Smooth muscle cell (in vitro differentiated cells): ENCODE measurements around the gene BRMS1. TPM values are rescaled to one million over a fixed set of nuclear protein-coding genes. Genes with fewer than 3 reads are reported as not detected.
A peak's percentile ranks its signal among the peaks of the same experiment; 100 is the strongest.

Experiments
- DNase-seq: peaks from one replicate; lab custom pipeline; 2025; ENCODE audit not compliant: unreplicated experiment; lab: John Stamatoyannopoulos, UW
- H2AFZ ChIP-seq: fragments of 200-600 bp; sonication (generic); 2 replicates; pipeline ENCODE4 v1.6.0; 2016; ENCODE audit warnings: antibody characterized with exemption, low read depth, mild to moderate bottlenecking
- H3F3A ChIP-seq: fragments of 200-600 bp; sonication (generic); 2 replicates; pipeline ENCODE4 v1.6.0; 2017; ENCODE audit warnings: antibody characterized with exemption, low read depth
- H3K27ac ChIP-seq: fragments of 200-600 bp; sonication (generic); 2 replicates; pipeline ENCODE4 v1.5.1; 2016; ENCODE audit warnings: low read depth, mild to moderate bottlenecking
- H3K27me3 ChIP-seq: fragments of 200-600 bp; sonication (generic); 2 replicates; pipeline ENCODE4 v1.6.1; 2016; ENCODE audit warnings: low read depth, mild to moderate bottlenecking
- H3K36me3 ChIP-seq: fragments of 200-600 bp; sonication (generic); 2 replicates; pipeline ENCODE4 v1.5.1; 2016; ENCODE audit warnings: low read depth
- H3K4me1 ChIP-seq: fragments of 200-600 bp; sonication (generic); 2 replicates; pipeline ENCODE4 v1.5.1; 2016; ENCODE audit warnings: low read depth
- H3K4me2 ChIP-seq: fragments of 200-600 bp; sonication (generic); 2 replicates; pipeline ENCODE4 v1.6.0; 2016; ENCODE audit warnings: mild to moderate bottlenecking
- H3K4me3 ChIP-seq: fragments of 200-600 bp; sonication (generic); 2 replicates; pipeline ENCODE4 v1.5.1; 2016; ENCODE audit warnings: mild to moderate bottlenecking
- H3K79me2 ChIP-seq: fragments of 200-600 bp; sonication (generic); 2 replicates; pipeline ENCODE4 v1.6.0; 2016; ENCODE audit warnings: low read depth, mild to moderate bottlenecking
- H3K9ac ChIP-seq: fragments of 200-600 bp; sonication (generic); 2 replicates; pipeline ENCODE4 v1.6.0; 2016; ENCODE audit warnings: low read depth
- H3K9me3 ChIP-seq: fragments of 200-600 bp; sonication (generic); replicated peaks from 2 replicates; pipeline ENCODE4 v1.5.1; 2016; ENCODE audit warnings: low read depth
- H4K20me1 ChIP-seq: fragments of 200-600 bp; sonication (generic); 2 replicates; pipeline ENCODE4 v1.6.0; 2016; ENCODE audit warnings: low read depth
- WGBS: methylation state at CpG from one replicate; pipeline ENCODE4 v1.1.7; 2016; ENCODE audit warnings: low lambda C conversion rate; 5-methylcytosine and 5-hydroxymethylcytosine counted together
- polyA plus RNA-seq: library from polyadenylated mRNA; unstranded; fragments of >200 nt; fragmentation: Nextera tagmentation; extraction: Ambion mirVana; gene quantifications from 2 replicates; pipeline ENCODE4 v1.2.1, GENCODE V29; 2016
- total RNA-seq: library from RNA; depleted of rRNA; stranded (reverse); fragments of >200 nt; gene quantifications from 2 replicates; pipeline ENCODE4 v1.2.3, GENCODE V29; 2014
- TF ChIP-seq, protein P1 (sequence below): fragments of 200-600 bp; sonication (generic); IDR thresholded peaks from 2 replicates; pipeline ENCODE4 v1.5.1; 2017; ENCODE audit warnings: borderline replicate concordance, mild to moderate bottlenecking, antibody characterized with exemption; ENCODE audit not compliant: insufficient read depth, poor library complexity, severe bottlenecking

The BRMS1 gene
- total and polyA plus RNA-seq, 2 experiments from 2014 or later: 23.8 to 44.2 TPM

DNA sequence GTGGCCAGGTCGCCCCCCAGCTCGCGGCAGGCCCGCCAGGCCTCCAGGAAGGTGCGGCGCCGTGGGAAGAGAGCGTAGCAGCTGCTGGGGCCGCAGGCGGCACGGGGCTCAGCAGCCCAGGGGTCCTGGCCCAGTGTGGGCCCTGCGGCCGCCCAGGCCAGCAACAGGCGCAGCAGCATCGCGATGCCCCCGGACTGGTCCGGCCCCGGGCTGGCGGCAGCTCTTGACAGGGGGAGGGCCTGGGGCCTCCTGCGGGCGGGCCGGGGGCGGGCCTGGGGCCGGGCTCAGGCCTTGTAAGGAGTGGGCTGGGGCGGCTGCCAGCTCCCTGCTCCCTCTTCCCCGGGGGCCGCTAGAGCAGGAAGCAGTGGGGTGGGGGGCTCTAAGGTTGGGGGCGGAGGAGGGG is 28.1 kb downstream of the BRMS1 start, which contains the start of gene CD248:
CD248 (minus strand) TSS at position 196 of the 403 bp plus-strand sequence; CDS start at position 179, 17 bp downstream.
- Histone ChIP-seq H4K20me1 (peaks cover 4% of the 10 kb centered on the region), H3F3A (peaks cover 32% of the 10 kb centered on the region), H2AFZ (no peak within 1 kb of the TSS), H3K36me3 (no peaks in the 10 kb centered on the region), H3K9ac (peak within 1 kb of the TSS; percentile 51), H3K79me2 (peaks cover 28% of the 10 kb centered on the region), H3K9me3 (no peaks in the 10 kb centered on the region), H3K4me3 (peak within 1 kb of the TSS; percentile 47), H3K27me3 (no peaks in the 10 kb centered on the region), H3K4me1 (peaks cover 43% of the 10 kb centered on the region), H3K4me2 (peak within 1 kb of the TSS; percentile 88), H3K27ac (peak within 1 kb of the TSS; percentile 97)
- DNase-seq: peak; percentile 72
- TF ChIP-seq, protein P1, sequence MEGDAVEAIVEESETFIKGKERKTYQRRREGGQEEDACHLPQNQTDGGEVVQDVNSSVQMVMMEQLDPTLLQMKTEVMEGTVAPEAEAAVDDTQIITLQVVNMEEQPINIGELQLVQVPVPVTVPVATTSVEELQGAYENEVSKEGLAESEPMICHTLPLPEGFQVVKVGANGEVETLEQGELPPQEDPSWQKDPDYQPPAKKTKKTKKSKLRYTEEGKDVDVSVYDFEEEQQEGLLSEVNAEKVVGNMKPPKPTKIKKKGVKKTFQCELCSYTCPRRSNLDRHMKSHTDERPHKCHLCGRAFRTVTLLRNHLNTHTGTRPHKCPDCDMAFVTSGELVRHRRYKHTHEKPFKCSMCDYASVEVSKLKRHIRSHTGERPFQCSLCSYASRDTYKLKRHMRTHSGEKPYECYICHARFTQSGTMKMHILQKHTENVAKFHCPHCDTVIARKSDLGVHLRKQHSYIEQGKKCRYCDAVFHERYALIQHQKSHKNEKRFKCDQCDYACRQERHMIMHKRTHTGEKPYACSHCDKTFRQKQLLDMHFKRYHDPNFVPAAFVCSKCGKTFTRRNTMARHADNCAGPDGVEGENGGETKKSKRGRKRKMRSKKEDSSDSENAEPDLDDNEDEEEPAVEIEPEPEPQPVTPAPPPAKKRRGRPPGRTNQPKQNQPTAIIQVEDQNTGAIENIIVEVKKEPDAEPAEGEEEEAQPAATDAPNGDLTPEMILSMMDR: no peak
- 20% methylated on average over 25 of the region's 29 CpGs for WGBS

DNA sequence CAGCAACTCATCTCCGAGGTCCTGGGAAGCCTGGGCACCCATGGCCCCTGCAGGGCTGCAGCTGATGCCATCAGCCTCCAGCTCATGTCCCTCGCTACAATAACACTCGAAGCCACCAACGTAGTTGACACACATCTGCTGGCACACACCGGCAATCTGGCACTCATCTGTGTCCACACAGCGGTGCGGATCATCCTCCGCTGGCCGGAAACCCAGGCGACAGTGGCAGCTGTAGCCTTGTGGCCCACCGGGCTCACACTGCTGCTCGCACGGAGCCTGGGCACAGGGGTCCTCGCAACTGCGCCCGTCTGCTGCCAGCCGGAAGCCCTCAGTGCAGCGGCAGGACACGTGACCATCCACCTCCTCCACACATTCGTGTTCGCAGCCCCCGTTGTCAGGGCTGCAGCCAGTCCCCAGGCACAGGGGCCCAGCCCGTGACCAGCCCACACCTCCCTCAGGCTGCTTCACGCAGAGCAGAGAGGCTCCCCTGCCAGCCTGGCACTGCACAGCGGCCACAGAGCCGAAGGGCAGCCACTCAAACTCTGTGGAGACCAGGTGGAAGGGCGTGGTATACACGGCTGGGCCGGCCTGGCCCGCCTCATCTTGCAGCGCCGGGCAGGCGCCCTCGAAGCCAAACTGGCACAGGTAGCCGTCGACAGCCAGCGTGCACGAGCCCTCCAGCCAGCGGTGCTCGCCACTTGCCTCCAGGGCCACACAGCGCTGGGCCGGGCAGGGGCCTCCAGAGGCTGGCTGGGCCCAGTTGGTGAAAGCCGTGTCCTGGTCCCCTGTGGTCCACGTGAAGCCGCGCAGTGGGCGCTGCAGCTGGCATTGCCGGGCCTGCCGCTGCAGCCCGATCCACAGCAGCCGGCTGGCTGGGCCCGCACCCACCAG is 28.7 kb downstream of the BRMS1 start:
- Histone ChIP-seq H3K36me3 (no peaks in the 10 kb centered on the region), H3K27me3 (no peaks in the 10 kb centered on the region), H3F3A (peaks cover 36% of the 10 kb centered on the region), H2AFZ (no peak overlapping the region), H3K4me1 (peaks cover 43% of the 10 kb centered on the region), H3K4me2 (peak overlapping the region; percentile 88), H3K27ac (peak overlapping the region; percentile 97), H3K9me3 (no peaks in the 10 kb centered on the region), H3K79me2 (peaks cover 28% of the 10 kb centered on the region), H3K9ac (peak overlapping the region; percentile 51), H4K20me1 (peaks cover 4% of the 10 kb centered on the region), H3K4me3 (peak overlapping the region; percentile 47)
- DNase-seq: no peak
- TF ChIP-seq, protein P1: no peak
- 80% methylated on average over 52 of the region's 52 CpGs for WGBS

DNA sequence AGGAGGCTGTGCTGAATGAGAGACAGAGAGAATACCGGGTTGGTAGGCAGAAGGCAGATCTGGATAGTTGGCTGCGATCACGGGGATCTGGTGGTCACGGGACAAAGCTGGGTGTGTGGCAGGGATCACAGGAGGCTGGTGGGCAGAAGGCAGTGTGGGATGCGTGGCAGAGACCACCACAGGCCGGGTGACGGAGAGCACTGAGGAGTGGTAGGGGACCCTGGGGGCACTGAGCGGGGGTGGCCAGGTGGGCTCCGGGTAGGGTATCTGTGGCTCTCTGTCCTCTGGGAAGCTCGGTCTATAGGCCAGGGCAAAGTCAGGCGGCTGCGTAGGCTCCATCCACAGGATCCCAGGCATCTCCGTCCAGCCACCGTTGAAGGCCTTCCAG is 29.4 kb downstream of the BRMS1 start:
- H3K4me3 ChIP-seq: peak overlapping the region; percentile 47
- no peaks in the 10 kb centered on the region for H3K27me3 ChIP-seq
- no peak overlapping the region for H3K9ac ChIP-seq
- no peak for DNase-seq
- H3K36me3 ChIP-seq: no peaks in the 10 kb centered on the region
- TF ChIP-seq, protein P1: no peak
- no peak overlapping the region for H2AFZ ChIP-seq
- no peaks in the 10 kb centered on the region for H3K9me3 ChIP-seq
- H3K79me2 ChIP-seq: peaks cover 28% of the 10 kb centered on the region
- peaks cover 43% of the 10 kb centered on the region for H3K4me1 ChIP-seq
- peaks cover 40% of the 10 kb centered on the region for H3F3A ChIP-seq
- WGBS: 92% methylated on average over 10 of the region's 14 CpGs
- peak overlapping the region; percentile 97 for H3K27ac ChIP-seq
- H4K20me1 ChIP-seq: peaks cover 4% of the 10 kb centered on the region
- H3K4me2 ChIP-seq: peak overlapping the region; percentile 88
